H1 (cell line): ENCODE measurements around the gene FXYD5. TPM values are rescaled to one million over a fixed set of nuclear protein-coding genes. Genes with fewer than 3 reads are reported as not detected.
A peak's percentile ranks its signal among the peaks of the same experiment; 100 is the strongest.

Experiments
- CTCF ChIA-PET: fragments of 300-600 bp; sonication (Branson Sonifier 250); formaldehyde crosslinking; loops from one replicate; lab custom pipeline; 2021; ENCODE audit not compliant: partially characterized antibody; lab: Charles Lee
- POLR2A ChIA-PET: fragments of 300-600 bp; sonication (Branson Sonifier 250); formaldehyde crosslinking; loops from one replicate; lab custom pipeline; 2021; ENCODE audit warnings: inconsistent platforms; ENCODE audit not compliant: partially characterized antibody; lab: Charles Lee
- DNase-seq, 2 experiments: peaks; one replicate each; pipeline versions ENCODE4 v3.0.0 to v3.0.0-alpha.2; 2010 to 2022; ENCODE audit warnings: low spot score in 2 of 2, low read depth in 1 of 2, mixed read lengths in 1 of 2
- FAIRE-seq: peaks from 2 replicates; lab custom pipeline; 2011; peaks lifted over from hg19 to GRCh38; lab: Jason Lieb, UNC
- H2AFZ ChIP-seq: 2 replicates; pipeline ENCODE4 v1.8.1; 2012; ENCODE audit warnings: low read length, inconsistent platforms
- H2AK5ac ChIP-seq: 2 replicates; pipeline ENCODE4 v1.6.1; 2013; ENCODE audit warnings: low read depth, low read length
- H2BK120ac ChIP-seq: replicated peaks from 2 replicates; pipeline ENCODE3; 2013; ENCODE audit warnings: low read depth, low read length, inconsistent platforms
- H2BK12ac ChIP-seq: 2 replicates; pipeline ENCODE4 v1.6.1; 2013; ENCODE audit warnings: low read depth, low read length
- H2BK15ac ChIP-seq: 2 replicates; pipeline ENCODE4 v1.6.1; 2013; ENCODE audit warnings: low read length
- H2BK20ac ChIP-seq: 2 replicates; pipeline ENCODE4 v1.6.1; 2013; ENCODE audit warnings: low read length
- H2BK5ac ChIP-seq: 2 replicates; pipeline ENCODE4 v1.6.1; 2013; ENCODE audit warnings: low read depth, low read length
- H3K14ac ChIP-seq: 2 replicates; pipeline ENCODE4 v1.6.1; 2013; ENCODE audit warnings: inconsistent platforms; ENCODE audit not compliant: insufficient read length
- H3K18ac ChIP-seq: 2 replicates; pipeline ENCODE4 v1.6.1; 2013; ENCODE audit warnings: low read length; ENCODE audit errors: extremely low read depth
- H3K23ac ChIP-seq: 2 replicates; pipeline ENCODE4 v1.6.1; 2013; ENCODE audit warnings: inconsistent platforms; ENCODE audit not compliant: insufficient read length
- H3K23me2 ChIP-seq: 2 replicates; pipeline ENCODE4 v1.6.1; 2013; ENCODE audit warnings: low read depth, low read length
- H3K27ac ChIP-seq: 2 replicates; pipeline ENCODE4 v1.6.1; 2011; ENCODE audit warnings: low read depth, low read length, inconsistent platforms
- H3K27me3 ChIP-seq, 4 experiments: replicated peaks in 1 of 4; 1 replicate in 1 of 4; 2 replicates in 3 of 4; pipeline versions ENCODE4 v1.6.1 to v1.8.1; 2011 to 2013; ENCODE audit warnings: low read length in 3 of 4, mild to moderate bottlenecking in 3 of 4, inconsistent platforms in 2 of 4, mixed read lengths in 2 of 4, moderate library complexity in 1 of 4; ENCODE audit not compliant: control insufficient read depth in 3 of 4, insufficient read depth in 3 of 4; ENCODE audit errors: extremely low read depth in 1 of 4
- H3K36me3 ChIP-seq, 4 experiments: 2 replicates each; pipeline versions ENCODE4 v1.6.1 to v1.8.1; 2011 to 2013; ENCODE audit warnings: mild to moderate bottlenecking in 4 of 4, low read length in 3 of 4, moderate library complexity in 2 of 4, control low read depth in 1 of 4, inconsistent platforms in 1 of 4; ENCODE audit not compliant: insufficient read depth in 4 of 4, control insufficient read depth in 2 of 4
- H3K4ac ChIP-seq: replicated peaks from 2 replicates; pipeline ENCODE3; 2013; ENCODE audit warnings: low read length, low read depth, mixed read lengths, inconsistent platforms; ENCODE audit not compliant: insufficient read length
- H3K4me1 ChIP-seq, 4 experiments: replicated peaks in 1 of 4; 1 replicate in 1 of 4; 2 replicates in 3 of 4; pipeline versions ENCODE4 v1.6.1 to v1.8.1; 2011 to 2013; ENCODE audit warnings: low read length in 3 of 4, inconsistent platforms in 2 of 4, mixed read lengths in 1 of 4; ENCODE audit not compliant: insufficient read depth in 4 of 4, control insufficient read depth in 3 of 4
- H3K4me2 ChIP-seq, 2 experiments: 2 replicates each; pipeline versions ENCODE4 v1.6.1 to v1.8.1; 2011 to 2013; ENCODE audit warnings: low read depth in 2 of 2, low read length in 2 of 2, control low read depth in 1 of 2, inconsistent platforms in 1 of 2, mild to moderate bottlenecking in 1 of 2; ENCODE audit not compliant: insufficient read depth in 1 of 2
- H3K4me3 ChIP-seq, 4 experiments: fragments of 200-600, 300-600 bp in 1 of 4; sonication (generic), shearing (Covaris generic), sonication (Bioruptor Twin) in 1 of 4; 2 replicates each; pipeline versions ENCODE4 v1.5.1 to v1.8.1; 2011 to 2016; ENCODE audit warnings: low read length in 4 of 4, low read depth in 3 of 4, control low read depth in 2 of 4, inconsistent platforms in 2 of 4, mild to moderate bottlenecking in 2 of 4, mixed read lengths in 1 of 4, moderate library complexity in 1 of 4; ENCODE audit not compliant: insufficient read depth in 2 of 4; ENCODE audit errors: extremely low read depth in 1 of 4
- H3K56ac ChIP-seq: replicated peaks from 2 replicates; pipeline ENCODE3; 2013; ENCODE audit warnings: low read depth, mild to moderate bottlenecking, mixed read lengths, low read length, inconsistent platforms; ENCODE audit not compliant: insufficient read length
- H3K79me1 ChIP-seq: 2 replicates; pipeline ENCODE4 v1.6.1; 2013; ENCODE audit warnings: low read depth, low read length, control low read depth
- H3K79me2 ChIP-seq, 2 experiments: 2 replicates each; pipeline versions ENCODE4 v1.6.1 to v1.8.1; 2012 to 2013; ENCODE audit warnings: low read length in 2 of 2, mild to moderate bottlenecking in 2 of 2, inconsistent platforms in 1 of 2; ENCODE audit not compliant: insufficient read depth in 2 of 2, control insufficient read depth in 1 of 2
- H3K9ac ChIP-seq, 4 experiments: replicated peaks in 1 of 4; 1 replicate in 1 of 4; 2 replicates in 3 of 4; pipeline versions ENCODE4 v1.6.1 to v1.8.1; 2011 to 2013; ENCODE audit warnings: low read depth in 3 of 4, low read length in 3 of 4, control low read depth in 2 of 4, mild to moderate bottlenecking in 2 of 4, moderate library complexity in 2 of 4, inconsistent platforms in 1 of 4; ENCODE audit errors: extremely low read depth in 1 of 4
- H3K9me3 ChIP-seq, 2 experiments: 2 replicates each; pipeline versions ENCODE4 v1.6.1 to v1.8.1; 2012 to 2013; ENCODE audit warnings: mild to moderate bottlenecking in 2 of 2, moderate library complexity in 2 of 2, control low read depth in 1 of 2, inconsistent platforms in 1 of 2, low read depth in 1 of 2, low read length in 1 of 2, mixed read lengths in 1 of 2; ENCODE audit not compliant: insufficient read depth in 2 of 2
- H4K20me1 ChIP-seq, 2 experiments: replicated peaks in 1 of 2; 2 replicates each; pipeline versions ENCODE3 to v1.8.1; 2011 to 2013; ENCODE audit warnings: inconsistent platforms in 2 of 2, low read length in 2 of 2, mild to moderate bottlenecking in 1 of 2; ENCODE audit not compliant: insufficient read depth in 2 of 2, control insufficient read depth in 1 of 2
- H4K5ac ChIP-seq: 2 replicates; pipeline ENCODE4 v1.6.1; 2013; ENCODE audit warnings: low read length, low read depth, mixed read lengths, inconsistent platforms; ENCODE audit not compliant: insufficient read length
- H4K8ac ChIP-seq: 2 replicates; pipeline ENCODE4 v1.8.0; 2013; ENCODE audit warnings: mild to moderate bottlenecking, moderate library complexity, low read length, inconsistent platforms; ENCODE audit not compliant: insufficient read depth; ENCODE audit errors: extremely low read depth
- H4K91ac ChIP-seq: replicated peaks from 2 replicates; pipeline ENCODE3; 2013; ENCODE audit warnings: low read length, mixed read lengths, inconsistent platforms; ENCODE audit not compliant: insufficient read length
- CTCF ChIP-seq, 3 experiments: IDR thresholded peaks; 1 replicate in 2 of 3; 2 replicates in 1 of 3; pipeline versions ENCODE4 v1.5.1 to v1.6.1; 2011; ENCODE audit warnings: low read length in 3 of 3, mild to moderate bottlenecking in 3 of 3, inconsistent platforms in 2 of 3, low read depth in 1 of 3, moderate library complexity in 1 of 3; ENCODE audit not compliant: insufficient read depth in 1 of 3; ENCODE audit errors: control extremely low read depth in 1 of 3
- JUND ChIP-seq: IDR thresholded peaks from 2 replicates; pipeline ENCODE4 v1.6.1; 2011; ENCODE audit warnings: mild to moderate bottlenecking, improper control_type of control experiment, low read length
- PHF8 ChIP-seq: fragments of 200-600 bp; sonication (generic); conservative IDR thresholded peaks from 2 replicates; pipeline ENCODE4 v1.7.1; 2012; ENCODE audit warnings: low read depth, mild to moderate bottlenecking, inconsistent platforms, low read length, moderate library complexity
- POLR2A ChIP-seq, 2 experiments: IDR thresholded peaks; 1 replicate in 1 of 2; 2 replicates in 1 of 2; pipeline ENCODE4 v1.6.1; 2011; ENCODE audit warnings: low read depth in 2 of 2, low read length in 2 of 2, mild to moderate bottlenecking in 2 of 2; ENCODE audit errors: control extremely low read depth in 1 of 2
- POU5F1 ChIP-seq: IDR thresholded peaks from 2 replicates; pipeline ENCODE4 v1.6.1; 2011; ENCODE audit warnings: low read depth, mild to moderate bottlenecking, low read length, moderate library complexity
- SIRT6 ChIP-seq: IDR thresholded peaks from one replicate; pipeline ENCODE4 v1.7.1; 2012; ENCODE audit warnings: low read length, inconsistent platforms
- SUZ12 ChIP-seq: fragments of 200-600 bp; sonication (generic); IDR thresholded peaks from 2 replicates; pipeline ENCODE4 v1.6.1; 2012; ENCODE audit warnings: mild to moderate bottlenecking, inconsistent platforms, low read length, moderate library complexity, mixed read lengths
- USF2 ChIP-seq: IDR thresholded peaks from 2 replicates; pipeline ENCODE4 v1.6.1; 2011; ENCODE audit warnings: low read length, improper control_type of control experiment
- WGBS, 2 experiments: shearing (Covaris generic) in 1 of 2; methylation state at CpG; one replicate each; pipeline versions ENCODE4 v1.1.6 to v1.1.7; 2013 to 2015; ENCODE audit warnings: low lambda C conversion rate in 2 of 2, mixed read lengths in 2 of 2, inconsistent platforms in 1 of 2, low coverage in 1 of 2, missing lambda C conversion rate in 1 of 2; ENCODE audit not compliant: insufficient replicate concordance in 2 of 2, insufficient coverage in 1 of 2, insufficient read length in 1 of 2; ENCODE audit errors: extremely low coverage in 1 of 2, missing lambda C conversion rate in 1 of 2; 5-methylcytosine and 5-hydroxymethylcytosine counted together
- polyA plus RNA-seq, 7 experiments: library from polyadenylated mRNA; depleted of rRNA in 3 of 7; stranded (reverse) in 5 of 7; unstranded in 2 of 7; fragments of >200 nt in 5 of 7; fragments of 200-250 nt in 2 of 7; gene quantifications; 1 replicate in 5 of 7; 2 replicates in 1 of 7; 4 replicates in 1 of 7; pipeline versions ENCODE4 v1.2.1 to v1.2.3, GENCODE V29; 2011 to 2013; ENCODE audit warnings: missing spikeins in 2 of 7, mixed read lengths in 2 of 7
- total RNA-seq: library from RNA; stranded (reverse); fragmentation: NEBNext Ultra II Directional; extraction: Animal tissue kit (Norgen Biotek cat#: 25700); gene quantifications from 2 replicates; pipeline ENCODE4 v1.2.1, GENCODE V29; 2021

Gene FXYD5
- total and polyA plus RNA-seq, 2 of the 8 experiments (the other 6 are each of a cell fraction or from before 2014, with no cell fraction given), result 99.0 to 191 TPM

GRCh38 chr19:35216833-35217648 lies 62.5 kb downstream of the FXYD5 start:
- Histone ChIP-seq H3K14ac (no peak overlapping the region), H2BK5ac (peak overlapping the region; percentile 8; the same call in 1 of the 2 replicates), H3K23me2 (no peaks in the 10 kb centered on the region), H3K56ac (no peak overlapping the region), H3K4me2 (no peak overlapping the region), H3K27me3 (no peaks in the 10 kb centered on the region), H3K23ac (no peak overlapping the region), H4K20me1 (no peaks in the 10 kb centered on the region), H3K36me3 (no peaks in the 10 kb centered on the region), H3K79me2 (no peaks in the 10 kb centered on the region), H4K5ac (no peak overlapping the region), H2AK5ac (no peak overlapping the region), H3K18ac (no peak overlapping the region), H2BK15ac (0 out of 2 replicates have a peak overlapping the region, but pooled peaks have one; percentile 88), H3K27ac (no peak overlapping the region), H4K91ac (peak overlapping the region; percentile 87), H3K9me3 (peaks cover 4 to 7% of the 10 kb centered on the region in 2 experiments), H2BK20ac (0 out of 2 replicates have a peak overlapping the region, but pooled peaks have one; percentile 6), H2BK12ac (no peak overlapping the region), H3K4me1 (no peaks in the 10 kb centered on the region), H4K8ac (no peak overlapping the region; the same call in 1 of the 2 replicates), H2BK120ac (no peak overlapping the region), H3K9ac (no peak overlapping the region), H3K4me3 (no peak overlapping the region), H3K79me1 (no peaks in the 10 kb centered on the region), H2AFZ (no peak overlapping the region), H3K4ac (no peak overlapping the region)
- ChIA-PET CTCF (interaction anchor here (0.6 to 2.4 kb wide), 15 partner anchors 8 to 173 kb away, joined by 3 to 7 read pairs (median 3); partner anchors contain the start of genes FXYD5, FXYD7 and LGI4), POLR2A (interaction anchor here (0.6 to 1.4 kb wide), 6 partner anchors 11 to 159 kb away, joined by 3 read pairs; partner anchors contain the start of gene FAM187B)
- DNase-seq (no peak), FAIRE-seq (no peak)
- WGBS, 2 experiments, result 76% methylated on average over 3 of the region's 3 CpGs; no CpG with 5 or more reads in 1 of the 2 experiments
- TF ChIP-seq PHF8, result no peak
- no peak for TF ChIP-seq JUND
- no peak for TF ChIP-seq SIRT6
- no peak for TF ChIP-seq SUZ12
- 0 out of 2 replicates have a peak, but pooled peaks have one; percentile 22 for TF ChIP-seq USF2
- TF ChIP-seq POU5F1, result no peak
- peak; percentile 49 to 60 (median 56) for TF ChIP-seq CTCF (IDR thresholded peaks at IDR 0.05; ENCODE audit: control extremely low read depth in 1 of 3, insufficient read depth in 1 of 3, low read depth in 1 of 3, low read length in 3 of 3)
- no peak for TF ChIP-seq POLR2A (IDR thresholded peaks at IDR 0.05; ENCODE audit: control extremely low read depth in 1 of 2, low read depth in 2 of 2, low read length in 2 of 2)
